SH-SY5Y (cell line): ENCODE measurements around the gene PNLIPRP3.

ENCODE experiments used
- GATA2 ChIP-seq: IDR thresholded peaks from 2 replicates; pipeline ENCODE4 v1.6.1; 2011; ENCODE audit warnings: mild to moderate bottlenecking, low read depth, low read length
- GATA3 ChIP-seq: IDR thresholded peaks from 2 replicates; pipeline ENCODE4 v1.6.1; 2011; ENCODE audit warnings: low read depth, mild to moderate bottlenecking, low read length, moderate library complexity

DNA sequence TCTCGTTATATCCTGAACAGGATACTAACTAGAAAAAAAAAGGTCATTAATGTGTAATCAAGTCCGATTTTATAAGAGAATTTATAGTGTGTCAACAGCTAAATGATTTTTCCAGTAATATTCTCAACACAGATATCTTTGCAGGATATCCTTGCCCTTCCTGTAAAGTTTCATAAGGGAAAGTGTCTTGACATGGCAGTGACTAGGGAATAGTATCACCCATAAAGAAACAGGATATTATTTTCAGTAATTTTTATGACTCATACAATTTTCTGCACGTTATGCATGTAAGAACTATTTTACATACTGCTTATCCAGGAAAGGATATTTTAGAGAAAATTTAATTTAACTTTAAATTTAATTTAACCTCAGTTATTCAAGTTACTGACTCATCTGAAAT is 98.6 kb downstream of the PNLIPRP3 start:
- no peak for TF ChIP-seq GATA2
- no peak for TF ChIP-seq GATA3
